HG03439 (cell line): ENCODE results near the gene GIMAP8.

Source experiments
- ATAC-seq: cut with Tn5 transposase; IDR thresholded peaks from one replicate; pipeline ENCODE4 v1.9.1; 2021; ENCODE audit warnings: mild to moderate bottlenecking, moderate library complexity; ENCODE audit not compliant: unreplicated experiment

Gene GIMAP8

GRCh38 chr7:150450491-150451001, at the start of gene GIMAP8:
GIMAP8 (plus strand) TSS chr7:150450630; CDS start chr7:150466699, 16,069 bp downstream.
- ATAC-seq = no peak

DNA sequence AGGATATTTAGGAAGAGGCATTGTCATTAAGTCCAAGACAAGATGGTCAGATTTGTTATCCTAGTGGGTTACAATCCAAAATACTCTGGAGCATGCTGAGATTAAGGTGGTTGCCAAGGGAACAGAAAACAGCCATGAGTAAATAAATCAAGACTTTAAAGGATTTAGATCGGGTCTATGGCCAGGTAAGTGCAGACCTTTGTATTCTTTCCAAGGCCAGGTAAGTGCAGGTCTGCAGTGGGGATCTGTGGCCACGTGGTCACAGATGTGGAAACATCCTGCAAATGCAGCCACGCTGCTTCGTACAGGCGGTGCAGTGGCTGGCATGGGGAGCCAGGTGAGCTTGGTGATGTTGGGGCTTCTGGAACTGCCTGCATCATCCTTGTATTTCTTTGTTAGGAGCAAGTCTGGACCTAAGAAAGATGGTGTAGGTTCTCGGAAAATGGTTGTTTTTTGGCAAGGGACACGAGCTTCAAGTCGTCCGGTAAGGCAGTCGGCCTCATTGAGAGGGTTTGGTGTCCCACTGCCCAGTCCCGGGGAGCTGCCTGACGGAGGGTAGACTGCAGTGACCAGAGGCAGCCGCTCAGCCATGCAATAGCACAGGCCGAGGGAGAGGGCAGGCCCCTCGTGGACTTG, 49.5 kb upstream of the GIMAP8 start:
- ATAC-seq = no peak

GRCh38 chr7:150401424-150401790, 49.0 kb upstream of the GIMAP8 start:
- ATAC-seq = no peak

DNA sequence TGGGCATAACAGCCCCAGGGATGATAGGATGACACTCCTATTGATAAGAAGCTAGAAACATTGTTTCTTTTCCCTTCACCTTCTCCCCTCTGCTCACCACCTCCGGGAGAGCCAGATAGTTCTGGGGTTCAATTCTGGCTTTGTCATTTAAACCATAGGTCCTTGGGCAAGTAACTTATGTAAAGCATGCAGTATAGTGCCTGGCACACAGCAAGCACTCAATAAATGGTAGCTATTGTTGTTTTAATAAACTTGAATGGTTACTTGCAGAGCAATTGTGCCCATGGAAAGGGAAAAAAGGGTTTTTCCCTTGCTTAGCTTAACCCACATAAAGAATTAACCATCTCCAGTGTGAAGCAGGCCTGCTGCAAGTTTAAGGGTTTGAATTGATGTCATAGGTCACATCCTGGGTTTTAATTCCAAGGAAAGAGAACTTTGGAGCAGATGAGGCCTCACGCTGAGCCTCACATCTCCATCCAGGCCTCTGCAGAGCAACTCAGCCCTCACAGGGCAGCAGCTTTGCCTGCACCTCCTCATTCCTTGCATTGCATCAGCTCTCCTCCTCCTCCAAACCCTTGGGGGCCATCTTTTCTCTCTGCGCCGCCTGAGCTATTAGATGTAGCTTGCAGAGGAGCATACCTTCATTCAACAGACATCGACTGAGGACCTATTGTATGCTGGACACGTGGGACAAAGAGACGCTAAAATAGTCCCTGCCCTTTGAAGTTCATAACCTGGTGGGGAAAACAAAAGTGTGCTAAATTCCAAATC, 48.4 kb upstream of the GIMAP8 start:
- ATAC-seq = no peak

DNA sequence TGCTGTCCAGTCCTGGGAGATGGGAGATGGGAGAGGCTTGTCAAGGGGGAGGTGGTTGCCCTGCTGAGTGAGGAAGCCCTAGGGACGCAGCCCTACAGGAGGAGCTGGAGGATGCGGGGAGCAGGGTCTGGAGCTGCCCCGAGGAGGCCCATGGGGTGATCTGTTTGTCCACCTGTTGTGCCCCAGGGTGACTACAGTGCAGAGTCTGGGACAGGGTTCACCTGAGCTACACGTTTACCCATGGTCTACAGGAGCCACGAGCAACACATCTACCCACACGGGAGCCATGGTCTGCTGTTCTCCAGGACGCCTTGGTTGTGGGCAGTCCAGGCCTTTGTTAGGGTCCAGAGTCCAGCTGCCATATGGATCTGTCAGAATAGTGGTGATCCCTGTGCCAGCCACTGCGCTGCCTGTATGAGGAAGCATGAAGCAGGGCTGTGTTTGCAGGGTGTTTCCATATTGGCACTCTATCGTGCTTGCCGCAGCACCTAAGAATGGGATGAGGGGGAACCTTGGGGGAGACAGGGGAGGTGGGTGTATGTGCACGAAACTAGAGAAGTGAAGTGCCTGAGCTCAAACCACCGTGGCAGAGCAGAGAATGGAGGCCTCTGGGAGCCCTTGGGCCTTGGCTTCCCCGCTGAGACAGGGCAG, 47.6 kb upstream of the GIMAP8 start:
- ATAC-seq = no peak

DNA sequence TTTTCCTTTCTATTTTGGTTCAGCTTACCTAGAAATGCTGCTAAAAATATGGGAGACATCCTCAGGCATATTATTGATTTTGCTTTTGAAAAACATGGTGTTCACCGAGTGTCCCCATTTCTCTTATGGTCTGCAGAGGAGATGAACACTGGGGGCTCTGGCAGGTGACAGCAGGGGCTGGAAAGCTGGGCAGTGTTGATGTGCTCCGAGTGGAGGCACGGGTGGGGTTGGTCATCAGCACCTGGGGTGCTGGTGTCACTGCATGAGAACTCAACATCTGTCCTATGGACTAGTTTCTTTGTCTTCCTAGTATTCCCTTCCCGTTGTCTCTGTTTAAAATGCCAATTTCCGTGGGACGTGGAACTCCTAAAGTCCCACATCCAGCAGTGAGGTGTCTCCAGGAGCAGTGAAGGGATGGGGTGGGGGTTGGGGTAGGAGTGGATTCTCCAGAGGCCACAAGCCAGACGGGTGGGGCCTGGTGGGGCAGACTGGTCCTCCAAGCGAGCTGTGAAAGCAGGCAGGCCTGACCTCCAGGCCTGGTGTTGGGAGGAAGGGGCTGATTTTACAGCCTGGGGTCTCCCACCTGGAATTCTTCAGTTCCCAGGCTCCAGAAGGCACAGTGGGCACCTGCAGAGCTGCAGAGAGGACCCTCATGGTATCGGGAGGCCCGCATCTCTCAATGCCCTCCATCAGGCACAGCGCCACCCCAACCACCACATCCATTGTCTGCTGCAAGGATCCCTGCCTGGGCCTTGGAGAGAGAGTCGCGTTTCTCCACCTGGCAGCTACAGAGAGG, 46.9 kb upstream of the GIMAP8 start:
- no peak for ATAC-seq

DNA sequence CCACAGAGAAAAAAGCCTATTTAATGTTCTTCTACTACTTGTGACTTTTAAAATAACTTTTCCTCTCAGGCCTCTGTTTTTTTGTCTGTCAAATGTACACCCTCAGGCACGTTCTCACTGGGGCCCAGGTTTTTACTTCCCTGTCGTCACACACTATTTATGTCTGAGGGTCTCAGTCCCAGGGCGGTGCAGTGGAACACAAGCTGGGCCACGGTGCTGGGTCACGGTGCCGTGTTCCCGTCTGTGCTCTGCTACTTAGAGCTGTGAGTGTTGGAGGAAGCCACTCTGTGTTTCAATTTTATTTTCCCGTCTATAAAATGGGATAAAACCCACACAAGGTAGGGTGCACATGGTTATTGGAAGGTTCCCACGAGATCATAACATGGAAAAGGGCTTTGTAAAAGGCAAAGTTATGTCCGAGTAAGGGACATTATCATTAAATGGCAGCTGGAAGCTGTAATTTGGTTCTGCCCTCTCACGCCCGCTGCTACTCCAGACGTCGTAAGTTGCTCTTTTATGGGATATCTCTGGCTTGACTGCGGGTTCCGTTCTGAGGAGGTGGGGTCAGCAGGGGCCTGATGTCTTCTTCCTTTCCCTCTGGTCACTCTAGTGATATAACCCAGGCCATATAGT, 46.1 kb upstream of the GIMAP8 start:
- ATAC-seq = no peak

GRCh38 chr7:150404805-150405583, 45.4 kb upstream of the GIMAP8 start:
- peak; percentile 55 for ATAC-seq

DNA sequence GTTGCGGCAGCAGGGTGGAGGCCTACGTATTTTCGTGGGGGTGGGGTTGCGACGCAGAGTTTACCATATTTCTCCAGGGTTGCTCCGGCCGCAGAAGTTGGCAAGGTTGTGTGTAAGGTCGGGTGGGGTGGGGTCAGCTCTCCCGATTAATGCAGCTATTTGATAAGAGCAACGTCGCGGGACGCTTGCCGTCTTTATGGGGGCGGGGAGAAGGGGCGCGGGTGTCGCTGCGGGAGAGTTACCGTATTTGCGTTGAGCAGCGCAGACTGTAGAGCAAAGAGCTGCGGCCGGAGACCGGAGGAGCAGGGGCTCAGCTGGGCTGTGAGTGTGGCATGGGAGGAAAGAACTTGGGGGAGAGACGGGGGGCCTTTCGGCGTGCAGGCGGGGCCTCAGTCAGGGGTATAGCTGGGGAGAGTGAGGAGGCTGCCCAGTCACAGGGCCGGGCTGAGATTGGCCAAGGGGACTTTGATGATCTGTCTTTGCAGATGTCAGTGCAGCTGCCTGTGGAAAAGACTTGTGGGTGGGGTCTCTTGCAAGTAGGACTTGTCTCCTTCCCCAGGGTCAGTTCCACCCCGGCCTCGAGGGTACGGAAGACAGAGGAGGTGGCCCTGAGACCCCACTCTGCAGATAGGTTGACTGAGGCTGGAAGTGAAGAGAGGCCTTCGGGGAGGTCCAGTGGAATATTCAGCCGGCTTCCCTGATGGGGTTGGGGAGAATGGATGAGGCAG, 44.7 kb upstream of the GIMAP8 start:
- ATAC-seq = no peak

DNA sequence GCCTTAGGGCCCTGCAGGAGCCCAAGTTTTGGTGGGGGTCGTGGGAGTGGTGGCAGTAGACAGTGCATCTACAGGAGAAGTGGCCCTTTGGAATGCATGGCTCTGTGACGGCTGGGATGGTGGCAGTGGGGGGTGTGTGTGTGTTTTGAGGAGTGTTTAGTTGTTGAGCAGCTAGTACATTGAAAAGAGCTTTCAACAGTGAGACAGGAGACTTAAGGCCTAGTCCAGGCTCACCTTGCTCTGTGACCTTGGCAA, 44.2 kb upstream of the GIMAP8 start:
- no peak for ATAC-seq

DNA sequence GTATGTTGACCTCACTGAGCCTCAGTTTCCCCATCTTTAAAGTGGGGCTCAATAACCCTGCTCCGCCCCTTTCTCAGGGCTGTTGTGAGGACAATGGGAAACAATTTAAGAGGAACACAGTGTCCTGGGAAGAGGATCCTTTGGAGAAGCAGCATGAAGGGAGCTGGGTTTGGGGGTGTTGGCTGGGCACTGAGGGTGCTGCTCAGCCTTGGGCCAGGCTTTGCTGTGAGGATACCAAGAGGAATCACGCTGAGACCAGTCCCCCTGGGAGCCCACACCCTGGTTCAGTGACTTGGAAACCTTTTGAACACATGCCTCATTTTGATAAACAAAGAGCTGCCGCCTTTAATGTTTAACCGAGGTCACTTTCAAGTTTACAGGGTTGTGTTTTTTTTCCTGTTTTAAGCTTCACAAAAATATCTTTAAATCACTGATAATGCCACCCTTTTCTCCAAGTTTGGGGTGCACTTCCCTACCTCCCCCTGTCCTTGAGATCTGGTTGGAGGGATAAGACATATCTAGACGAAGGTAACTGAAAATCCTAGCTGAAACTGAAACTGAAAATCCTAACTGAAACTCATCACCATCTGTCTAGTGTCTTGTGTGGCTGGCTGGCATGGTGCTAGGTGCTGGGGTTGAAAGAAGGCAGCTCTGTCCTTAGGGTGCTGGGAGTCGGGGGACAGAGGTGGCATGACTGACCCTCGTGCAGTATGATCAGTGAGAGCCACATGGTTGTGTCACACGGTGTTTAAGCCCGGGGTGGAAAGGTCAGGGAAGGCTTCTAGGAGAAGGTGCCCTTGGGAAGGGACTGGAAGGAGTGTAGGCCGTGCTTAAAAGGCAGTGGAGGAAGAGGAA, 43.6 kb upstream of the GIMAP8 start:
- peak; percentile 47 for ATAC-seq

DNA sequence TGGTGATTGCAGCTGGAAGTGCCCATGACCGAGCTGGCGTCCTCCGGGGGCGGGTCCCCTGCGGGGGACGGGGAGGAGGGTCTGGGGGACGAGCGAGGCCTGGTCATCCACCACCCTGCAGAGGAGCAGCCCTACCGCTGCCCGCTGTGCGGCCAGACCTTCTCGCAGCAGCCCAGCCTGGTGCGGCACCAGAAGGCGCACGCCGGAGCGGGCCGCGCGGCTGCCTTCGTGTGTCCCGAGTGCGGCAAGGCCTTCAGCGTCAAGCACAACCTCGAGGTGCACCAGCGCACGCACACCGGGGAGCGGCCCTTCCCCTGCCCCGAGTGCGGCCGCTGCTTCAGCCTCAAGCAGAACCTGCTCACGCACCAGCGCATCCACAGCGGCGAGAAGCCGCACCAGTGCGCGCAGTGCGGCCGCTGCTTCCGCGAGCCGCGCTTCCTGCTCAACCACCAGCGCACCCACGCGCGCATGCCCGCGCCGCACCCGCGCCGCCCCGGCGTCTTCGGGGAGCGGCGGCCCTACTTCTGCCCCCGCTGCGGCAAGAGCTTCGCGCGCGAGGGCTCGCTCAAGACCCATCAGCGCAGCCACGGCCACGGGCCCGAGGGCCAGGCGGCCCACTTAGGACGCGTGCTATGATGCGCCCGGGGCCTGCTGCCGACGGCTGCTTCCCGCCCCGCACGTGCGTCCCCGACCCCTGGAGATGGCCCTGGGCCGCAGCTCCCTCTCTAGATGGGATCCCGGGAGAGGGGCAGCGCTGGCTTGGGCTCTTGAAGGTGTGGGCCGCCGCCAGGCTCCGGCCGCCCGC, 42.6 kb upstream of the GIMAP8 start:
- no peak for ATAC-seq

DNA sequence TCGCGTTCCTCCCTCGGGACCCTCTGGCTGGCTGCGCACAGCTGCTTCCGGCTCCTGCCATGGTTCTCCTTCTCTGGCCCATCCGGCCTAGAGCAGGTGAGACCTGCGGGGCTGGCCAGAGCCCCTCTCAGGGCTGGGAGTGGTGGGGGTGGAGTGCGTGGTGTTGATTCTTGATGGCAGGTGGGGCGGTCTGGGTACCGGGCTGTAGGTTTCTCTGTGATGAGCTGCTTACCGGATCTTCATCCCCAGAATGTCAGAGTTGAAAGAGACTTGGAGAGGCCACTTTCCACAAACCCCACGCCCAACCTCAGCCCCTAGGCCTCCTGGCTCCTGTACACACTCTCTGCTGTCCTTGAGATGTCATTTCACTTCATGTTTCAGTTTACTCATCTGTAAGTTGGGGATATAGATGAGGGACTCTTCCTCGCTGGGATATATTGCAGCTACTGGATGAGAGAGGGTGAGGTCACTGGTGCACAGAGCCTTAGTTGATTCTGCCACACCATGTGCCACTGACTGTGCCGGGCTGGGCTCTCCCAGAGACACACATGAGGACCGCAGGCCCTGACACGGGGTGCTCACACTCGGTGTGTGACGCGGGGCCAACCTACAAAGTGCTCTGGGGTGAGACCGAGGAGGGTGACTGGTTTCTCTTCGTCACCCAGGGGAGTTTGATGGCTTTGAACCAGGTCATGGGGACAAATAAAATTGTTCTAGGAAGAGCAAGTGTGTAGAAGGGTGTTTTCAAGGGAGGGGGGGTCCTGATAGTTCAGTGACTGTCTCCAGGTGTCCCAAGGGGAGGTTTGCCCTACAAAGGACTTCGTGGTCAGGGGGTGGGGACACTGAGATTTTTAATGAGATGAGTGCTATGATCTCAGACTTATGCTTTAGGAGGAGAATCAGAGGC, 41.8 kb upstream of the GIMAP8 start:
- no peak for ATAC-seq

DNA sequence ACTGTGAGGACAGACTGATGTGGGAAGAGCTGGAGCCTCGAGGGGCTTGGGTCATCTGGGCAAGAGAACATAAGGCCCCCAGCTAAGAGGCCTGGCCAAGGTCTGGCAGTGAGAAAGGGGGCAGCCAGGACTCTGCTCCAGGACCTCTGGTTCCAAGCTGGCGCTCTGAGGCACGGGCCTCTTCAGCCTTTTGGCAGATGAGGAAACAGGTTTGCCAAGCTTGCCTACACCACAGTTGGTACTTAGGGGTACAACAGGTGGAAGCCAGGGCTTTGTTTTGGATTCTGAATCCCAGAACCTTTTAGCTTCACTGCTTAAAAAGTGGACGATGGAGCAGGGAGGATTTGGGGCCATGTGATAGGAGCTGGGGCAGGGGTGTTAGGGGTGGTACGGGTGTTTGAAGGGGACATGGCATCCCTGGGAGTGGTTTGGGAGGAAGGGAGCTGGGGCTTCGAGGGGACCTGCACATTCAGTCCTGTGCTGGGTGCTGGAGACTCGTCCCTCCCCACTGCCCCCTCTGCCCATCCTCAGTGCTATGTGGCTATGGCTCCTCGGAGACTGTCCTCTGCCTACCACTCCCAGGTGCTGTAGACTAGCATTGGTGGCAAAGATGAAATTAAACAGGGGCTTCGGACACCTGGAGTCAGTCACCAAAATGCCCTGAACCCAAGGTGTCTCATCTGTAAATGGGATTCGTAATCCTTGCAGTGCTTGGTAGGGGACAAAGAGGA, 41.0 kb upstream of the GIMAP8 start:
- no peak for ATAC-seq

DNA sequence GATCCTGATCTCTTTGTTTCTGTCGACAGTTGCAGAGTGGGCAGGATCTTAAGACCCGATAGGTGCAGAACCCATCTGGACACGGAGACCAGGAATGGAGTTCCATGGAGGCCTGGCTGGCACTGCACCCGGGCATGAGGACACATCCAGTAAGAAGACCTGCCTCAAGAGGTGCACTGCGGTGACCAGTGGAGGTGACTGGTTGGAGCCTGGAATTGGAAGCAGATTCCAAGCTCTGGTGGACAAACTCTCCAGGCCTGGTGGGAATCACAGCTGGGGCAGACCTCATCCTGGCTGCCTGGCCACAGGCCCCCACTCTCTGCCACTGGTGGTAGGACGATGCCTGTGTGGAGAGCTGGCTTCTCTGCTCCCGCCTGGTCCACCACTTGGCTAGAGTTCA, 40.3 kb upstream of the GIMAP8 start:
- ATAC-seq = no peak

DNA sequence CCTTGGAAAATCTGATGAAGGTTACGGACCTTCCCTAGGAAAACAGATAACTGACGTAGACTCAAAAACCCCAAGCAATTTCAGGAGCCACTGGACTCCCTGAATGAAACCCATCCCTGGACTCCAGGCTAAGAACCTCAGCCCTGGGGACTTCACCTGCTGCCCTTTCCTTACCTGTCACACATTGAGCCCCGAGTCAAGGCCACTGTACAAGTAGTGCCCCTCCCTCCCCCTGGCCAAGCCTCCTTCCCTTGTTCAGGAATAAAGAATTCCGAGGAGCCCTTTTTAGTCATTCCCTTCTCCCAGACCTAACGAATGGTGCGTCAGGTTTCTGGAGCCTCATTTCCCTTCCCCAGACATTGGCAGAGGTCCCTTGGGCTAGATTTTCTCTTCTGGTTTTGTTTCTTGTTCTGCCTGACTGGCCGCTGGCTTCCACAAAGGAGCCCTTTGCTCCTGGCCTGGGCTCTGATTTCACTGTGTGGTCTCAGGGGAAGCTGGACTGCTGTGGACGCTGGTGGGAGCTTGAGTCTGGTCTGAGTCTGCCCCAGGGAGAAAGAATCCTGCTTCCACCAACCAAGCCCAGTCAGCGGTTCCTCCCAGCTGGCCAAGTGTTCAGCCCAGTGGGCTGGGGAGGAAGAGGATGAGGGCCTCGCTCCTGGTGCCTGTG, 39.6 kb upstream of the GIMAP8 start:
- no peak for ATAC-seq
